Measurements from ENCODE around the gene ST6GALNAC3. TPM values are rescaled to one million over a fixed set of nuclear protein-coding genes. Genes with fewer than 3 reads are reported as not detected.

The ST6GALNAC3 gene
- polyA plus RNA-seq, 1 donor = 3.7 TPM

DNA sequence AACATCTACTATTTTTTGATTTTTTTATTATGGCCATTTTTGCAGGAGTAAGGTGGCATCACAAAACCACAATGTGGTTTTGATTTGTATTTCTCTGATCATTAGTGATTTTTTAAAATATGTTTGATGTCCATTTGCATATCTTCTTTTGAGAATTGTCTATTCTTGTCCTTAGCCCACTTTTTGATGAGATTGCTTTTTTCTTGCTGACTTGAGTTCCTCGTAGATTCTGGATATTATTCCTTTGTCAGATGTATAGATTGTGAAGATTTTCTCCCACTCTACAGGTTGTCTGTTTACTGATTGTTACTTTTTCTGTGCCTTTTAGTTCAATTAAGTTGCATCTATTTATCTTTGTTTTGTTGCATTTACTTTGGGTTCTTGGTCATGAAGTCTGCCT, 375.7 kb downstream of the ST6GALNAC3 start:
- DNase-seq = no peak

DNA sequence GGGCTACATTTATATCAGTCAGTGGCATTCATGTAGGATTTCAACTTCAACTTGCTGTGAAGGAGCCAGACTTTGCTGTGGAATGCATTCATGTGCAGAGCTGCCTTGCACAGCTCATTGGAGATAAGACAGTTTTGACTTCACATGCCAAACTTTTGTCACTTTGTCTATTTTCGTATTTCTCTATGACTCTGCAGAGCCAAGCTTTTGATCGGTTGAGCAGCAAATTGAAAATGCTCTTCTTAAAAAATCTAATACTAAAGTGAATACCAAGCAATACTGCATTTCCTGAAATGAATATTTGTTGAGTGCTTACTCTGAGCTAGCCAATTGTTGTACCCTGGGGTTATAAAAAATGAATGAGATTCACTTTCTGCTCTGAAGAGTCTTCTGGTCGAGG, 388.7 kb downstream of the ST6GALNAC3 start:
- DNase-seq = no peak

DNA sequence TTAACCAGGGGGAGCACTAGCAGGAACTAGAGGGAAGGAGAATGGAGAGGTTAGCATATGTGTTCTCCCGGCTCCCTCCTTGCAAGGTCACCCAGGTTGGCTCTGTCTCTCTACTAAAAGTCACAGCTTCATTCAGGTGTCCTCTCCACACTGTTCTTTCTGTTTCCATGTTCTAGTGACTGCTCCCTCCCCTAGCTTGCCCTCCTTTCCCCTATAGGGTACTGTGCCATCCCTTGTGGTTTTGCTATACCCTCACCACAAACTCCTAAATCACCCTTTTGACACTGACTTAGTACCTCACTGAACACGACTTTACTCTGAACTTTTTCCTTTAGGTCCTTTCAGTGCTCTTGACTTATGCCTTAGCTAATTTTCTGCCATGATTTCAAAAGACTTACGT, 389.3 kb downstream of the ST6GALNAC3 start:
- DNase-seq = no peak

DNA sequence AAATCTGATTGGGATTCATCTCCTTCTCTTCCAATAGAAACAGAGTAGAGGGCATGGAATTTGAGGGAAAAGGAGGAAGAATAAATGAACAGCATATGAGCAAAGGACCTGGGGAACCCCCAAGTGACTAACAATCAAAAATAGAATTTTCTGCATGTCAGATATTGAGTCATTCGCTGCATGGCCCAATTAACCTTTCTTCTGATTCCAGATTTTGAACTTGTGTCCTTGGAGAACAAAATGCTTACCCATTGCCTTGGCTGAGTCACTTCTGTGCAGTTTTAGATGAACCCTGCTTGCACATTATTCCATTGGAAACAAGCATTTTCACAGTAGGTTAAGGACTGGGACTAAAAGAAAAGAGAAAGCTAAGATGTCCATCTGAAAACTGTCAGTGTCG, 390.5 kb downstream of the ST6GALNAC3 start:
- no peak for DNase-seq

DNA sequence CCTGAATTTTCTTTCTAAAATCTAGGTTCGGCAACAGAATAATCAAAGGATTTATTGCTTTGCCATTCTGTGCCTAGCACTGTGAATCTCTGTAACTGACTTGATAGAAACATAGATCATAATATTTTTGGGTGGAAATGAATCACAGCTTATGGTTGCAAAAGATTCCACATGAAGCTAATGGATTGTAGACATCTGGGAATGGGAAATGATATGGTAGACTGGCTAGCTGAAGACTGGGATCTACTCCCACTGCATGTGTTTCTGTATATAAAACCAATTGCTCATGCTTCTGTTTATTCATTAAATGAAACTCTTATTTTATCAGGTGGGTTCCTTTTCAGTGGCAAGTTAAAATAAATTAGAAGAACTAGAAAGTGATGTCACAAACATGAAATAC, 395.6 kb downstream of the ST6GALNAC3 start:
- no peak for DNase-seq

DNA sequence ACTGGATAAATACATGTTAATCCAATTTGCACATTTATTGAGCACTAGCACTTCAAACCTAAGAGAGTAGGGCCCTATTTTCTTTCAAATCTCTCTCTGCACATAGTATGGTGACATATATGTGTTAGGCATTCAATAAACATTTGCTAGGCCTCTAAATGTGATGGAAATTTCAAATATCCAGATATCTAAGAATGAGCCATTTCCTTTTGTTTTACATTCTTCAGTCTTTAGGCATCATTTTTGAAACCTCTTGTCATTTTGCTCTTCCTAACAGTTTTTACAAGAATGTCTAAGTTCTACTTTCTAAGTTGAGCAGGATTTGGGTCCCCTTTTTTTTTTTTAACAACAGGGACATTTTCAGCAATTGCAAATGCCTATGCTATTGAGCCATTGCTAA, 397.0 kb downstream of the ST6GALNAC3 start:
- DNase-seq = no peak

DNA sequence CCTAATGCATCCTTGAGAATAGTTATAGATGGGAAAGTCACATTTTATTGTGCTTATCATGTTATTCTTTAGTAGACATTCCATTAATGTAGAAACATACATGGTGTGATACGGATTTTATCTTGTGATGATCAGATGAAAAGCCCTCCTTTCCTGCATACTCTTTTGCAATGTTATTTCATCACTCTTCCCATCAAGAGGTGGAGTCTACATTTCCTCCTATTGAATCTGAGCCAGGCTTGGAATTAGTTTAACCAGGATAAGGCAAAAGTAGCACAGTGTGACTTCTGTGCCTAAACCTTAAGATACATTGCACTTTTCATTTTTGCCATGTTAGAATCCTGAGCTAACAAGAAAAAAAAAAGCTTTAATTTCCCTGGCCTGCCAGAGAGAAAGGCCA, 399.0 kb downstream of the ST6GALNAC3 start:
- no peak for DNase-seq

DNA sequence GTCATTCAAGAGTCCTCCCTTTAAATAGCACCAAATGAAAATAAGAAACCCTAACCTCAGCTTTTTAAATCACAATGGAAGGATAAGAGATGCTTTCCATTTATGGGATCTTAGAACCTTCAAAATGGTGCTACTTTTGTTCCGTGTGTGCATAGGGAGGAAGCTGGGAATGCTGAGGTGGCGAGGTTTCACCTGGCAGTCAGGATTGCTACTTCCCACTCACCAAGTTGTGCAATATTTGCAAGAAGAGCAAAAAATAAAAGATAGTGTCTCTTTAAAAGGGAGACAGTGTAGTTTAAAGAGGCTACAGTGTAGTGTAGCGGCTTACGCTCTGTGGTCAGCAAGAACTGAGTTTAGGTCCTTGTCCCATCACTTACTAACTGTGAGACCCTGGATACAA, 400.4 kb downstream of the ST6GALNAC3 start:
- no peak for DNase-seq

DNA sequence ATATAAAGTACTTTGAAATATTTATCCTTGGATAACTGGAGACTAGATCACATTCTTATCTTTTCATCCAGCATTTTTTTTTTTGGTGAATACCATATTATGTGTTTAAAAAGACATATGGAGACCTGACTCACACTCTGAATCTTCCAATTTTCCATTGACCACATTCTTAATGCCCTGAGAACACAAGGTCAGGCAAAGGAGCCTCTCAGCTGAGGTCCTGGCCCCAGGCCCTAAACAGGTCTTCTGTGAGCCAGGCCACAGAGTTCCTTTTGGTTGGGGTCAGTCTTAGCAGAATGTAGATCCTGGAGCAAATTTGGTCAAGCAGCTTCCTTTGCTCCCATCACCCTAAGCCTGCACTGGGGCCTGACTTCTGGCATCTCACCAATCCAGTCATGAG, 402.6 kb downstream of the ST6GALNAC3 start:
- DNase-seq = no peak

DNA sequence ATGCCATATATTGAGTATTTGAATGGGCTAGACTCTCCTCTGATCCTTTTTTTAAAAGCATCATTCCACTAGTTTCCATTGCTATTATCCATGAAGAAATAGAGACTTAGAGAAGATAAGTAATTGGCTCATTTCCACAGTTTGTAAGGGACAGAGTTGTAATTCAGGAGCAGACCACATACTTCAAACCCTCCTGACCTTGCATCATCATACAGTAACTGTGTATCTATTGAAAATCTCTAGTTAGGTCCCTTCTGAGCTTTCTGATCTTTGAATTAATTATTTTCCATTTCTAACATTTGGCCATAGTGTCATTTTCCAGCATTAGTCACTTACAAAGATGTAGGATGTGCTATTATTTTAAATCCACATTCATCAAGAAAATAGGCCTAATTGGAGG, 406.3 kb downstream of the ST6GALNAC3 start:
- DNase-seq = no peak

DNA sequence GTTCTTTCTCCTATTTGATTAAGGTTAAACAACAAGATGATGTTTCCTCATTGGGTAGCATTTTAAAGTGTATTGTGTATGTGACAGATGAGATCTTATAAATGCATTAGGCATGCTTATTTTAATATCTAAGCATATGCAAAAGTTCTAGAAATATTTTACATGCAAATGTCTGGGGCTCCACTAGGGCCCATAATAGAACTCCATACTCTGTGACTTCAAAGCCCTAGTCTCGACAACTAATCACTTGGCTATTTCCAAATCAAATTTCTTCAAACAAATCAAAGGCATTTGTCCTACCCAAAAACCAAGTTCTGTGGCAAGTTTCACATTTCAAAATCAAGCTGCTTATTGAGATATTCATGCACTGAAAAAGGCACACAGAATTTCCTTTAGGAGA, 407.1 kb downstream of the ST6GALNAC3 start:
- DNase-seq = no peak

DNA sequence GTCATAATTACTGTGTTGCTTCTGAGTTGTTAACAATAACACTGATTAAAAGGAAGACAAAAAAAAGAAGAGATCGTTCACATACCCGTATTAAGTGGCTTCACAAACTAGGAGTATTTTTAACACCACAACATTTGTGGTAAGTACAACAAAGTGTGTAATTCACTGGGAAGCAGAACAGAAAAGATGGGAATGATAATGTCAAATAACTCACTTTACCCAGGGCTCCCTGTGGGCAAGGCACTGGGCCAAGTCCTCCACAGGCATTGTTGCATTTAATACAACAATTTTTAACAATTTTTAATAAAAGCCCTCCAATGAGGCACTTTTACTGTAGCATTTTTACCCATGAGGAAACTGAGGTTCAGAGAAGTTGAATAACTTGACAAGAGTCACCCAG, 407.7 kb downstream of the ST6GALNAC3 start:
- DNase-seq = no peak

DNA sequence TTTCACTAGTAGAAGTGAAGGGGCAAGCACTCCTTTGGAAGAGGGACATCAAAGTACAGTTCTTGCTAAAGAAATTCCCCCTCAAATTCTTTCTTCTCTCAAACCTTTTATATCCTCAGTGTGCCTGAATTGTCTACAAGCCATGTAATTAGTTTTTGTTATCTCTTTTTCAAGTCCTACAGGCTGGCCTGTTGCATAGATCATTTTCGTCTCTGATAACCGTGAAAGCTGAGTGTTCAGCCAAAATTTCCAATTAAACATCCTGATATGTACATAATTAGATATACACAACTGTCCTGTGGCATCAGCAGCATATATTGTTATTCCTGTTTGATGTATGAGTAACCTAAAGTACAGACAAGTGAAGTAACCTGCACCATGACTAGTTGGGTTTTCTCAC, 417.2 kb downstream of the ST6GALNAC3 start:
- no peak for DNase-seq

DNA sequence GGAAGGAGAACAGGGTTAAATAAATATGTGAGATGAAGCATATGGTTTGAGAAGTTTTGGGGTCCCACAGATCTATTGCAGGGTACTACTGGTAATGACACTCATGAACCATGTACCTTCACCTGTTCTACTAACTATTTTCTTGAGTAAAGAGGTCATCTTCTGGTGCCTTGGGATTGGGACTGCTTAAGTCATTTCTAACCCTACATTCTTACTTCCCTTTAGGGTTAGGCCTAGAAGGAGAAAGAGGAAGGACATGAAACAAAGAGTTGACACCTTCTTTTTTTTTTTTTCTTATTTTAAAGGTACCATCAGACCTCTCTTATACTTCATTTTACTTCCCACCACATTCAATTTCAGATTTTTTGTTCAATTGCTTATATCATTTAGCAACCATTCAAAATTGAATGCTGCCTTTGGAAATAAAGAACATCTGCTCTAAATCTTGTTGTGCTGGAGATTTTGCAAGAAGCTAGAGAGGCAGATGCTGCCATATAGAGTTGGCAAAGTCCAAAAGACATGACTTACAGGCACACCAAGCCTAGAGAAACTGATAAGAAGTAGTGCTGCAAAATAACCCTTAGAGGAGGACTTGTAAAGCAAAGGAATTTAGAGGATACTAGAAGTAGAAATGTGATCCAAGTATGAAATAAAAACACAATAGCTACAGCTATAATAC, 418.3 kb downstream of the ST6GALNAC3 start:
- no peak for DNase-seq

DNA sequence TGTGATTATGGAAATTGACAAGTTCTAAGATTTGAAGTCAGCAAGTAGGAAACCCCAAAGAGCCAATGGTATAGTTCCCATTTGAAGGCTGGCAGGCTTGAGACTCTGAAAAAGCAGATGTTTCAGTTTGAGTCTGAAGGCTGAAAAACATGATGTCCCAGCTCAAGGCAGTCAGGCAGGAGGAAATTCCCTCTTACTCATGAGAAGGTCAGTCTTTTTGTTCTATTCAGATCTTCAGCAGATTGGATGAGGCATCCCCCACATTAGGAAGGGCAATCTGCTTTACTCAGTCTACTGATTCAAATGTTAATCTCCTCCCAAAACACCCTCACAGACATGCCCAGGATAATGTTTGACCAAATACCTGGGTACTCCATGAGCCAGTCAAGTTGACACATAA, 420.3 kb downstream of the ST6GALNAC3 start:
- no peak for DNase-seq

DNA sequence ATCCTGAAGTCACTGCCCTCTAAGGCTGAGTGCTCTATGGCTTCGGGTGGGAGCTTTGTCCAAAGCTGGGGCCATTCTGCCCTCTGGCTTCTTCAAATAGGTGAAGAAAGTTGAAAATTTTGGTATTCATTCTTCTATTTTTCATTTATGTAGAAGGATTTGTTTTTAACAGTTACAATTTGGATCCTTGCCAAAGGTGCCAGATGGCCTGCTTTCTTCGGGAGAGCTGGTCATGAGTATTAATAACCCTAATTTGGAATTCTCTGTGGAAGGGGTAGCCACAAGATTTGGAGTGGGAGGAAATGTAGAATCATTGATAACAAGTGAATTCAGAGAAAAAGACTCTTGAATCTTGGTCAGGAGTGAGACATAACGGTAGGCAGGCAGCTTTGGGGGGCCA, 422.3 kb downstream of the ST6GALNAC3 start:
- DNase-seq = no peak

DNA sequence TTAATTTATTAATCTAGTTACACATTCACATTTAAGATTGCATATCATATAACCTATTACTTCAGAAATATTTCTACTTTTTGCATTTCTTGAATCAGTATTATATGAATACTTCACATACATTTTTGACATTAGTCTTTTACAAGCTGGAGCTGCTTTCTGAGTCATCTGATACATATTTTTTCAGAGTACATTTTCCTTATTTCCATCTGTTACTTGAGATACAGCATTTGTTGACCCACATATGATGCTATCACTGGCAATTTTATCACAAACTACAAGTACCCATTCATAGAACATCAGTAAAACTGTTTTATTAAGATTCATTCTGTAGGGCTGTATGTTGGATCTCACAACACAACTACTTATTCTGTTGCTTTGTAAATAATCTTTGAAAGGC, 425.6 kb downstream of the ST6GALNAC3 start:
- no peak for DNase-seq

DNA sequence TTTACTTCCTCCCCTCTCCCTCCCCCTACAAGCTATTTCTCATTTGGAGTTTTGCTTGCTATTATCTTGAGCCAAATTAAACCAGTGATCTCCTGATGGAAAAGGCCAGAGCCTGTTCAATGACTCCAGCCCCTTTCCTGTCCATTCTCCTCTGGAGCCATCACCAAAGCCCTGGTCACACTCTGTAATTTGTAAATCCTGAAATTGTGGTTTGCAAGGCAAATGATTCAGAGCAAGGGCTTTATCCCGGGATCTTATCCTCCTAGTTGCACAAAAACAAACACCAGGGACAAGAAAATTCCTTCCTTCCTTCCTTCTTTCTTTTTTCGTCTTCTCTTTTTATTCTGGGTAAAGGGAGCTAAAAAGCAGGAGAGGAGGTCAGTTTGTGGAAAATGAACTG, 426.6 kb downstream of the ST6GALNAC3 start:
- DNase-seq = no peak

DNA sequence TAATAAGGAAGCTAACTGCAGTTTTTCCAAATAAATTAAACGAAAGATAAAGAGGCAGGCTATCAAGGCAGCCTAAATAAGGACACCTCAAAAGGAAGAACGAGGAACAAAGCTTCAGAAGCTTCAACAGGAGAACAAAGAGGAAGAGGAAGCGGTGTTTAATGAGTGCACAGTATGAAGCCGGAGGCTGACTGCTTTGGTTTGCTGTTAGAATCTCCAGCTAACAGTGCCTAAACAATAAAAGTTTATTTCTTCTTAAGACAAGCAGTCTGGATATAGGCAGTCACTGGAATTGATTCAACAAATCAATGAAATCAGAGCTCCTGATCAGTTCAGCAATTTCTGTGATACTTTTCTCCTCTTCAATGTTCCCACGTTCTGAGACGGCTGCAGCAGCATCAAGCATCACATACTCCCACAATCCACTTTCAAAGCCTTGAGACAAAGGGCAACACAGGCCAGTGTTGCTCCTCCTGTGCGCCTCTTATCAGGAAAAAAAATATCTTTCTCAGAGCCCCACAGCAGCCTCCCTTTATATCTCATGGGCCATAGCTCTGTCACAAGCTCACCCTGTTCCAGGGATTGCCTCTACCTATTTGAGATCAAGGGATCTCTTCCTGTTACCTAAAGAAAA, 427.2 kb downstream of the ST6GALNAC3 start:
- no peak for DNase-seq

DNA sequence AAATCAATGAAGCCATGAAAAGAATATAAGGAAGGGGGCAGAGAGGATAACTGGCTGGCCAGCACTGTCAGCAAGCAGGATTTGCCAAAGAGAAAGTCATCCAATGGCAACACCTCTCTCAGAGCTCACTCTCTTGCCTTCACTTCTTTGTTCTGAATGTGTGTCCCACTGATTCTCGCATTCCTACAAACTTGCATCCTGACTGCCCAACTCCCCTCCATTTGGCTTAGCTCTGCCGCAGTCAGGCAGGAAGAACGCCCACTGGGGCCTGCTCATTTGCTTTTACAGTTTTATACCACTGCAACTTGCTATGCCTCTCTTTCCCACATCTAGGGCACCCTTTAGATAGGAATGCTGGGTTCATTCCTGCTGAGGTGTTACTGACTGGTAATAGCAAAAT, 428.6 kb downstream of the ST6GALNAC3 start:
- no peak for DNase-seq

DNA sequence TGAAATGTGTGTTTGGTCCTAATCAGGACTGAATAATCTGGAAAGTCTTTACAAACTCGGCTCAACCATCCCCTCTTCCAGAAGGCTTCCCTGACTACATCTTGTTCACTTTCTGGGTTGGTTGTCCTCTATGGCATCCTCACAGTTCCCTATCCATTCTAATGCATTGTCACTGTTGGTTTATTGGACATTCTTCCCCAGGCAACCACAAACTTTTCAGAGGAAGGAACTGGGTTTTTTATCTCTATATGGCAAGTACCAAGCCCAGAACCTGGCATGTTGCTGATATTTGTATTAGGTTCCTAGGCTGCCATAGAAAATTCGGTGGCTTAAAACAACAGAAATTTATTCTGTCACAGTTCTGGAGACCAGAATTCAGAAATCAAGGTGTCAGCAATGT, 429.2 kb downstream of the ST6GALNAC3 start:
- no peak for DNase-seq

DNA sequence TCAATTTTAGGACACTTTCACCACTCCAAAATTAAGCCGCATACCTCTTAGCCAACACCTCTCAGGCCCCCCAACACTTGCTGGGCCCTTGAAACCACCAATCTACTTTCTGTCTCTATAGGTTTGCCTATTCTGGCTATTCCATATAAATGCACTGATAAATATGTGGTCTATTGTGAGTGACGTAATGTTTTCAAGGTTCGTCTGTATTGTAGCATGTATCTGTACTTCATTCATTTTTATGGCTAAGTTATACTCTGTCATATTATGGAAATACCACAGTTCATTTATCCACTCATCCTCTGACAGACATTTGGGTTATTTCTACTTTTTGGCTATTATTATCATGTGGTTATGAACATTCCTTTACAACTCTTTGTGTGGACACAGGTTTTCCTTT, 432.8 kb downstream of the ST6GALNAC3 start:
- DNase-seq = no peak

DNA sequence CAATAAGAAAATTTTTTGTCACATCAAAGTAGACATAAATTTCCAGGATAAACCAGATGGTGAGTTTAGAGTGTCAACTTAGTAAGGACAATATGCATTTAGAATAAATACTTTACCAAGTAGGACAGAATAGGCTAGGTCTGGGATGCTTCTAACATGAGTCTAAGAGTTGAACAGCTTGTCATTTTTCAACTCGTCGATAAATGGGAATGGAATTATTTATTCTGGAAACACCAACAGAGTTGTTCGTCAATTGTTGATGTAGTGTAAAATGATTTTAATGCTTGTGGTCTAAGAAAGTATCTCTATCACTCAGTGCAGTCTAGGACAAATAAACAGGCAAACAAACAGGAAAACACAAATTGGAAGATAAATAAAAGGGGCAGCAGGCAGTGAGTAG, 434.3 kb downstream of the ST6GALNAC3 start:
- DNase-seq = no peak

DNA sequence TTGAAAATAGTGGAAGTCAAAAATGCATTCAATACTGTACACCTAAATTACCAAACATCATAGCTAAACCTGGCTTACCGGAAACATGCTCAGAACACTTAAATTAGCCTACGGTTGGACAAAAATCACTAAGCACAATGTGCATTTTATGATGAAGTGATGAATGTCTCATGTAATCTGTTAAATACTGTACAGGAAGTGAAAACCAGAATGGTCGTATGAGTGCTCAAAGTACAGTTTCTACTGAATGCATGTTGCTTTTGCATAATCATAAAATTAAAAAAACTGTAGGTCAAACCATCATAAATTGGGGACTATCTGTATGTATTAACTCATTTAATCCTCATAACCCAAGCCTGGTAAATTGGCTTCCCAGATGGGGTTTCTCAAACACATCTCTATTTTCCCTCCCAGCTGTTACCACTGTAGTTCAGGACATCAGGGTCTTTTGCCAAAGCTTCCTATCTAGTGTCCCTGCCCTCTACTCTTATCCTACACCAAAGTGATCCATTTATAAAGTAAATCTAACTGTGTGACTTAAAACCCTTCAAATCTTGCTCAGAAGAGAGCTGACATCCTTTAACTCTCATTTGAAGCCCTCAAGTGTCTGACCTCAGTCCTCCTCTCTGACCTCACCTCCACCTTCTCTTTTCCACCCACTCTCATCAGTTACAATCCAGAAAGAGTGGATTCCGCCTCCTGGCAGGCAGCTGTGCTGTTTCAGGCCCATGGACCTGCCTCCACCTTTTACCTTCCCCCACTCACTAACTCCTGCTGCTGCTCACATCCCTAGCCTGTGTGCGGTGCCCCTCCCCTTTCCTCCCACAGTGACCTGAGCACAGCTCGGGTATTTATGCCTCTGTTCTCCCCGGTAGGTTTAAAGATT, 436.4 kb downstream of the ST6GALNAC3 start:
- DNase-seq = no peak
